ENCODE data around the gene APOC4. TPM values are rescaled to one million over a fixed set of nuclear protein-coding genes. Genes with fewer than 3 reads are reported as not detected.

Gene APOC4
- not detected in 2 replicates for total RNA-seq

GRCh38 chr19:44942067-44942571, at the start of gene APOC4:
Gene APOC4, plus strand, starts transcription at chr19:44942237. Its CDS starts 41 bp downstream, at chr19:44942278.

GRCh38 chr19:44905437-44906160, 36.4 kb upstream of the APOC4 start, which contains the start of gene APOE:
Gene APOE, plus strand, starts transcription at chr19:44905796. Its CDS starts 829 bp downstream, at chr19:44906625.

GRCh38 chr19:44914433-44915206, 27.4 kb upstream of the APOC4 start, which contains the start of gene APOC1:
Gene APOC1, plus strand, starts transcription at chr19:44914608. Its CDS starts 284 bp downstream, at chr19:44914892.

GRCh38 chr19:44954649-44955504, 12.8 kb downstream of the APOC4 start, which contains the start of gene CLPTM1:
Gene CLPTM1, plus strand, starts transcription at chr19:44955380. Its CDS starts 16 bp downstream, at chr19:44955396.

Other genes with a start within 250 kb of the APOC4 start
- gene CEACAM16, start 243.1 kb upstream of the APOC4 start, total RNA-seq = 0.16 TPM in 1 of 2 replicates, not detected in the other
- 4.0 and 6.7 TPM in 2 replicates for gene BCL3, start 193.5 kb upstream of the APOC4 start, total RNA-seq
- gene CBLC, start 164.3 kb upstream of the APOC4 start, total RNA-seq = 0.06 TPM in 1 of 2 replicates, not detected in the other
- 24.4 and 65.4 TPM in 2 replicates for gene BCAM, start 133.1 kb upstream of the APOC4 start, total RNA-seq
- gene NECTIN2, start 95.9 kb upstream of the APOC4 start, total RNA-seq = 115 and 167 TPM in 2 replicates
- gene TOMM40, start 51.0 kb upstream of the APOC4 start, total RNA-seq = 40.5 and 54.6 TPM in 2 replicates
- gene APOE, start 36.4 kb upstream of the APOC4 start, total RNA-seq = 2.4 and 3.8 TPM in 2 replicates
- gene APOC1, start 27.6 kb upstream of the APOC4 start, total RNA-seq = 0.31 and 1.5 TPM in 2 replicates
- not detected in 2 replicates for gene APOC2, start 3.8 kb downstream of the APOC4 start, total RNA-seq
- 30.1 and 60.6 TPM in 2 replicates for gene CLPTM1, start 13.1 kb downstream of the APOC4 start, total RNA-seq
- gene RELB, start 59.2 kb downstream of the APOC4 start, total RNA-seq = 7.9 and 21.5 TPM in 2 replicates
- gene CLASRP, start 96.8 kb downstream of the APOC4 start, total RNA-seq = 5.8 and 20.6 TPM in 2 replicates
- 0.13 and 0.16 TPM in 2 replicates for gene ZNF296, start 134.2 kb downstream of the APOC4 start, total RNA-seq
- 14.2 and 22.5 TPM in 2 replicates for gene GEMIN7, start 137.0 kb downstream of the APOC4 start, total RNA-seq
- 18.1 and 24.4 TPM in 2 replicates for gene PPP1R37, start 150.9 kb downstream of the APOC4 start, total RNA-seq
- gene NKPD1, start 218.7 kb downstream of the APOC4 start, total RNA-seq = under 0.01 and 0.13 TPM in 2 replicates
- 14.4 and 16.2 TPM in 2 replicates for gene TRAPPC6A, start 236.0 kb downstream of the APOC4 start, total RNA-seq
- gene BLOC1S3, start 236.5 kb downstream of the APOC4 start, total RNA-seq = 2.6 and 3.6 TPM in 2 replicates

Measured in bladder microvascular endothelial cell (primary cell).